ENCODE results near the gene SORCS1. TPM values are rescaled to one million over a fixed set of nuclear protein-coding genes. Genes with fewer than 3 reads are reported as not detected.

SORCS1 gene
- total RNA-seq, 1 donor from 2014 or later = 1.1 TPM

DNA sequence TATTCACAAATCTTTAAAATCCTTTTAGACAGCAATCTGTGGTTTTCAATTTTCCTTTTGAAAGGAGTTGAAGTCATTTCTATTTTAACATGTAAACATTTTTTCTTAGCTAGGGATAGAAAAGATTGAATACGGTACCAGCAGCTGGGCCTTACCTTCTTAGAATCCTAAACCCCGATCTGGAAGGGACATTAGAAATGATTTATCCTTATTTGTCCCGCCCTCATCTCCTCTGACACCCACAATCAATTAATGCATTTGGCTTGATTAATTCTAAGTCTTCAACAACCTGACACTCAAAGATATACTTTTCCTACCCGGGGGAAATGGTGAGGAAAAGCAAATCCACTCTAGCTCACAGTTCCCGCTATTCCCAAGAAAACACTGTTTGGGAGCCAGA lies 100.4 kb downstream of the SORCS1 start:
- Histone ChIP-seq H3K27me3 (ENCODE audit: insufficient read depth, low read length) (no peaks in the 10 kb centered on the region), H3K4me1 (ENCODE audit: insufficient read depth, low read length) (no peaks in the 10 kb centered on the region), H2AFZ (ENCODE audit: low read depth, low read length) (no peak overlapping the region), H3K36me3 (ENCODE audit: insufficient read depth, low read length) (no peaks in the 10 kb centered on the region), H3K27ac (ENCODE audit: low read depth, low read length) (no peak overlapping the region), H3K79me2 (ENCODE audit: insufficient read depth, low read length) (no peaks in the 10 kb centered on the region), H4K20me1 (ENCODE audit: insufficient read depth, low read length) (no peaks in the 10 kb centered on the region), H3K4me2 (ENCODE audit: low read length) (no peak overlapping the region), H3K4me3 (ENCODE audit: insufficient read depth, low read depth, low read length) (no peak overlapping the region), H3K9me3 (ENCODE audit: insufficient read depth, low read depth, low read length) (no peaks in the 10 kb centered on the region), H3K9ac (ENCODE audit: low read length) (no peak overlapping the region)
- H3K9me3 Mint-ChIP-seq (ENCODE audit: unreplicated experiment) = no peaks in the 10 kb centered on the region
- no peak for FAIRE-seq
- H3K36me3 Mint-ChIP-seq (ENCODE audit: low read depth, unreplicated experiment) = no peaks in the 10 kb centered on the region
- no peak for DNase-seq (ENCODE audit: low read depth)
- peaks cover 4% of the 10 kb centered on the region for H3K27me3 Mint-ChIP-seq (ENCODE audit: low read depth, unreplicated experiment)
- no peak overlapping the region for H3K4me3 Mint-ChIP-seq (ENCODE audit: unreplicated experiment)
- no peak for TF ChIP-seq EZH2 (IDR thresholded peaks at IDR 0.05; ENCODE audit: insufficient read depth, low read length)
- TF ChIP-seq, protein P1, sequence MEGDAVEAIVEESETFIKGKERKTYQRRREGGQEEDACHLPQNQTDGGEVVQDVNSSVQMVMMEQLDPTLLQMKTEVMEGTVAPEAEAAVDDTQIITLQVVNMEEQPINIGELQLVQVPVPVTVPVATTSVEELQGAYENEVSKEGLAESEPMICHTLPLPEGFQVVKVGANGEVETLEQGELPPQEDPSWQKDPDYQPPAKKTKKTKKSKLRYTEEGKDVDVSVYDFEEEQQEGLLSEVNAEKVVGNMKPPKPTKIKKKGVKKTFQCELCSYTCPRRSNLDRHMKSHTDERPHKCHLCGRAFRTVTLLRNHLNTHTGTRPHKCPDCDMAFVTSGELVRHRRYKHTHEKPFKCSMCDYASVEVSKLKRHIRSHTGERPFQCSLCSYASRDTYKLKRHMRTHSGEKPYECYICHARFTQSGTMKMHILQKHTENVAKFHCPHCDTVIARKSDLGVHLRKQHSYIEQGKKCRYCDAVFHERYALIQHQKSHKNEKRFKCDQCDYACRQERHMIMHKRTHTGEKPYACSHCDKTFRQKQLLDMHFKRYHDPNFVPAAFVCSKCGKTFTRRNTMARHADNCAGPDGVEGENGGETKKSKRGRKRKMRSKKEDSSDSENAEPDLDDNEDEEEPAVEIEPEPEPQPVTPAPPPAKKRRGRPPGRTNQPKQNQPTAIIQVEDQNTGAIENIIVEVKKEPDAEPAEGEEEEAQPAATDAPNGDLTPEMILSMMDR (IDR thresholded peaks at IDR 0.05; ENCODE audit: insufficient read depth, low read depth, low read length) = no peak
- no peak overlapping the region for H3K27ac Mint-ChIP-seq (ENCODE audit: unreplicated experiment)
- no peaks in the 10 kb centered on the region for H3K4me1 Mint-ChIP-seq (ENCODE audit: low read depth, unreplicated experiment)

DNA sequence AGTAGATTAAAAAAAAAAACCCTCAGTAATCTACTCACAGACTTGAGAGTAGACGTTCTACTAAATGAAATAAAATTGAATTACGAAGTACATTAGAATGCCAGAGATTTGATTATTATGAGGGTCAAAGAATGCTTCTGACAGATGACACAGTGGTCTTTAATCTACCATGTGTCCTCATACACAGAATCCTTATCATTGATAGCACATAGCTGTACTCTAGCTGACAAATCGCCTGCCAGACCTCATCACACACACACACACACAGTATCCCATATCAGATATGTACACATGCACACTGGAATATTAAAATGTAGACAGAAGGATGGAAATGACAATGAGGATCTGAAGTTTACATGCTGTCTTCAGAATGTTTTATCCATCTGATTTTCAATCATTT lies 104.6 kb downstream of the SORCS1 start:
- DNase-seq (ENCODE audit: low read depth) (no peak), FAIRE-seq (no peak)
- TF ChIP-seq, protein P1 (IDR thresholded peaks at IDR 0.05; ENCODE audit: insufficient read depth, low read depth, low read length) = no peak
- no peak for TF ChIP-seq EZH2 (IDR thresholded peaks at IDR 0.05; ENCODE audit: insufficient read depth, low read length)
- H3K9me3 Mint-ChIP-seq (ENCODE audit: unreplicated experiment) = no peaks in the 10 kb centered on the region
- Histone ChIP-seq H3K27me3 (ENCODE audit: insufficient read depth, low read length) (no peaks in the 10 kb centered on the region), H3K27ac (ENCODE audit: low read depth, low read length) (no peak overlapping the region), H3K36me3 (ENCODE audit: insufficient read depth, low read length) (no peaks in the 10 kb centered on the region), H3K9ac (ENCODE audit: low read length) (no peak overlapping the region), H4K20me1 (ENCODE audit: insufficient read depth, low read length) (no peaks in the 10 kb centered on the region), H3K4me1 (ENCODE audit: insufficient read depth, low read length) (no peaks in the 10 kb centered on the region), H3K79me2 (ENCODE audit: insufficient read depth, low read length) (no peaks in the 10 kb centered on the region), H3K9me3 (ENCODE audit: insufficient read depth, low read depth, low read length) (no peaks in the 10 kb centered on the region), H2AFZ (ENCODE audit: low read depth, low read length) (no peak overlapping the region), H3K4me2 (ENCODE audit: low read length) (no peak overlapping the region), H3K4me3 (ENCODE audit: insufficient read depth, low read depth, low read length) (no peak overlapping the region)
- no peaks in the 10 kb centered on the region for H3K4me1 Mint-ChIP-seq (ENCODE audit: low read depth, unreplicated experiment)
- no peaks in the 10 kb centered on the region for H3K36me3 Mint-ChIP-seq (ENCODE audit: low read depth, unreplicated experiment)
- peaks cover 4% of the 10 kb centered on the region for H3K27me3 Mint-ChIP-seq (ENCODE audit: low read depth, unreplicated experiment)
- H3K4me3 Mint-ChIP-seq (ENCODE audit: unreplicated experiment) = no peak overlapping the region
- no peak overlapping the region for H3K27ac Mint-ChIP-seq (ENCODE audit: unreplicated experiment)

DNA sequence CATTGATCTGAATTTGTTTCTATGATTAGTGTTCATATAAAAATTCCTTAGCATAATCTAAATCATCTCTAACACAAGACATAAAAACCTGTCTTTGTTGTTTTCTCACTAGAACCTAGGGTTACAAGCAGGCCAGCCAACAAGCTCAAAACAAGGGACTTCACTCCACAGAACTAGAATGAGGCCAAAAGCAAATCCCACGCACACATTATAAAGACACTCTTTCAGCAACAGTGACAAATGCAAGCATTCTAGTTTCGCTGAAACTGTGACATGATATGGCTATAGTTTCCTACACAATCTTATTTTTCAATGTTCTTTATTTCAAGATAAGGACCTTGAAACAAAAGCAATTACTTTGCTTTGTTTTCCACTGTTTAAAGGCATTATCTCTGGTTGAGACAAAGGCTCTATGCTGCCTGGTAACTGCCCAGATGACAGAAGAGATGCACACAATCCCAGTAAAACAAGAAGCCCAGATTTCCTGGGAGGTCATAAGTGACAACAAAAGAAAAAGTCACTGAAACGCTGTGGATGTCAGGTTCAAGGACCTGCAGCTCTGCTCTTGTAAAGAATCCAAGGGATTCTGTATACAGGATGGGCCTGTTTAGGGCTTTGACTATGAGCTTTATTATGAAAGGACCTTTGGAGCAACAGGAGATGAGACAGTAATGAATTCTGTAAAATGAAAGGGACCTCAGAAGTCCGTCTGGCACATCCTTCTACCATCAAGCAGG lies 105.3 kb downstream of the SORCS1 start:
- no peaks in the 10 kb centered on the region for H3K27me3 Mint-ChIP-seq (ENCODE audit: low read depth, unreplicated experiment)
- no peak overlapping the region for H3K27ac ChIP-seq (ENCODE audit: low read depth, low read length)

More for the DNA sequence above, 105.3 kb downstream of the SORCS1 start:
- TF ChIP-seq, protein P1 (IDR thresholded peaks at IDR 0.05; ENCODE audit: insufficient read depth, low read depth, low read length) = no peak
- TF ChIP-seq EZH2 (IDR thresholded peaks at IDR 0.05; ENCODE audit: insufficient read depth, low read length) = no peak
- Histone ChIP-seq H3K4me3 (ENCODE audit: insufficient read depth, low read depth, low read length) (no peak overlapping the region), H3K4me2 (ENCODE audit: low read length) (no peak overlapping the region), H3K36me3 (ENCODE audit: insufficient read depth, low read length) (no peaks in the 10 kb centered on the region), H3K79me2 (ENCODE audit: insufficient read depth, low read length) (no peaks in the 10 kb centered on the region), H2AFZ (ENCODE audit: low read depth, low read length) (no peak overlapping the region), H3K9ac (ENCODE audit: low read length) (no peak overlapping the region), H3K27me3 (ENCODE audit: insufficient read depth, low read length) (no peaks in the 10 kb centered on the region), H3K4me1 (ENCODE audit: insufficient read depth, low read length) (no peaks in the 10 kb centered on the region), H4K20me1 (ENCODE audit: insufficient read depth, low read length) (no peaks in the 10 kb centered on the region), H3K9me3 (ENCODE audit: insufficient read depth, low read depth, low read length) (no peaks in the 10 kb centered on the region)
- Mint-ChIP-seq H3K9me3 (ENCODE audit: unreplicated experiment) (no peaks in the 10 kb centered on the region), H3K27ac (ENCODE audit: unreplicated experiment) (no peak overlapping the region), H3K4me1 (ENCODE audit: low read depth, unreplicated experiment) (no peaks in the 10 kb centered on the region), H3K36me3 (ENCODE audit: low read depth, unreplicated experiment) (no peaks in the 10 kb centered on the region), H3K4me3 (ENCODE audit: unreplicated experiment) (no peak overlapping the region)
- DNase-seq (ENCODE audit: low read depth) = no peak
- FAIRE-seq = no peak
